ENCODE measurements around the gene DNAI2.

The DNAI2 gene

GRCh38 chr17:74339537-74340195, 65.6 kb downstream of the DNAI2 start:
- DNase-seq (ENCODE audit: low read depth), result no peak

GRCh38 chr17:74340470-74341023, 66.5 kb downstream of the DNAI2 start:
- DNase-seq (ENCODE audit: low read depth), result no peak

DNA sequence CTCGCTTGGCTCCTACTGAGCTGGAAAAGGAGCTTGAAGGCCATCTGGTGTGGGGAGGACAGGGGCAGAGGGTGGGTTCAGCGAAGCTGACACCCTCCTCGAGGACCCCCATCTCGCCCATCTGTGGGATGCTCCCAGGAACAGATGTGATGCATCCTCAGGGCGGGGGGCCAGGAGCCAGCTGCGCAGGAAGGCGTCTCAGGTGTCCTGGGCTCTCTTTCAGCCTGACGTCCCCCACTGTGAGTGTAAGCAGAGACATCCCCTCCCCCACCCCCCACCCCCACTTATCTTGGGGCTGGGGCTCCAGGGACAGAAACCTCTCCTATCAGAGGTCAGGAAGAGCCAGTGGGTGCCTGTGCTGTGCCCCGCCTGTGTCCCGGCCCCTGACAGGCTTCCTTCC, 68.2 kb downstream of the DNAI2 start:
- DNase-seq (ENCODE audit: low read depth), result no peak

DNA sequence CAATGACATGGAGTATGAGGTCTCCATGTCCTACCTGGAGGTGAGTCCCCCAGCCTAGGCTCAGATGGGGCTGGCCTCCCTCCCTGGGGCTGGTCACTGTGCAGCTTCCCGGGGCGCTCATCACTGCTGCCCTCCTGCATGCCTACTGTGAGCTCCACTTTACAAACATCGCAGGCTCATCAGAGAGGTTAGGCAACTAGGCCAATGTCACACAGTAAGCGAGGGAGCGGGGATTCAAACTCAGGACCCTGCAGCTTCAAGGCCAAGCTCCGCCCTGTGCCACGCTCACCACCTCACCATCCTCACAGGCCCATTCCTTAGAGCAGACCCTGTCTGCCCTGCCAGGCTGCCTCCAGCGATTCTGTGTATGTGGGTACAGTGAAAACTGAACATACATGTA, 69.1 kb downstream of the DNAI2 start:
- no peak for DNase-seq (ENCODE audit: low read depth)

DNA sequence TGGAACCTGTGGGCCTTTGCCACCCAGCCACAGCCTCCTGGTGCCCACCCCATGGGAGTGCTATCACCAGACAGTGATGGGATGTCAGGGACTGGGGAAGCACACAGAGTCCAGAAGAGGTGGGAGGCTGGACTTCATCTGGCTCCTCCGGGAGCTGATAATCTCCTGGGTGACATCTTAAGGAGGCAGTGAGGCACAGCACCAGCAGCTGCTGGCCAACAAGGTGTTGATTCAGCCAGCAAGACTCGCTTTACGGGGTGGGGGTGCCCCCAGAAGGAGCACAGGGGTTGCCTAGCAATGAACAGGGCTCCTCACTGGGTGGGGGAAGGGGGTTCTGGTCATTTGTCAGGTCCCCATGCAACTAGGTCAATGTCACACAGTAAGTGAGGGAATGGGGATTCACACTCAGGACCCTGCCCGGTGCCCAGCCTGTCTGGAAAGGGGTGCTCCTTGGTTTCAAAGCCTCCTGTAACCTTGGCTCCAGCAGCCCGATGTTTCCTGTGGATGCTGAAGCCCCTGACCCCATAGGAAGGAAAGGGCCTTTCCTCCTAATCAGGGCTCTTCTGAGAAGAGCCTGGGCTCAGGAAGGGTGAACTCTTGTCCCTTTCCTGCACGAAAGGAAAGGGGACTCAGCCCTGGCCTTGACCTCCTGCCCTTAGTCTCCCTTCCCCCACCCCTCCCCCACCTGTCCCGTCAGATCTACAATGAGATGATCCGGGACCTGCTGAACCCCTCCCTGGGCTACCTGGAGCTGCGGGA, 69.7 kb downstream of the DNAI2 start:
- no peak for DNase-seq (ENCODE audit: low read depth)

DNA sequence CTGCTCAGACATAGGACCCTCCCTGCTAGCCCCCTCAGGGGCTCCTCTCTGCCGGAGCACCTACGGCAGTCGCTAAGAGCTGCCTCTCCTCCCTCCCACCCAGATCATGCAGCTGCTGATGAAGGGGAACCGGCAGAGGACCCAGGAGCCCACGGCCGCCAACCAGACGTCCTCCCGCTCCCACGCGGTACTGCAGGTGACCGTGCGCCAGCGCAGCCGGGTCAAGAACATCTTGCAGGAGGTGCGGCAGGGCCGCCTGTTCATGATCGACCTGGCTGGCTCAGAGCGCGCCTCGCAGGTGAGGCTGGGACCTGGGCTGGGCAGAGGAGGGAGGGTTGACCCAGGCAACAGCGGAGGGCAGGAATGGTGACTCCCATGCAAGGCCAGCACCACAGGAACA, 70.6 kb downstream of the DNAI2 start:
- no peak for DNase-seq (ENCODE audit: low read depth)

GRCh38 chr17:74345433-74346241, 71.6 kb downstream of the DNAI2 start:
- no peak for DNase-seq (ENCODE audit: low read depth)

GRCh38 chr17:74347646-74348045, 73.6 kb downstream of the DNAI2 start:
- DNase-seq (ENCODE audit: low read depth), result no peak

DNA sequence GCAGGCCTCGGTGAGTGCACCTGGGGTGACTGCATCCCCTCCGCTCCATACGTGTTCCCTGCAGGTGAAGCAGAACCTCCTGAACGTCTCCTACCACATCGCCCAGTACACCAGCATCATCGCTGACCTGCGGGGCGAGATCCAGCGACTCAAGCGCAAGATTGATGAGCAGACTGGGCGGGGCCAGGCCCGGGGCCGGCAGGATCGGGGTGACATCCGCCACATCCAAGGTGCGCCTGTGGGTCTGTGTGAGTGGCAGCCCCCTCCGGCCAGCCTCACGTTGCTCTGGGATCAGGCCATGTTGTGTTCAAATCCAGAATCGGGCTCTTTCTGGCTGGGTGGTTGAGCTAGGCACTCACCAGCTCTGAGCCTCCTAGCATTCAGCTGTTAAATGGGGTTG, 75.1 kb downstream of the DNAI2 start:
- DNase-seq (ENCODE audit: low read depth), result no peak

GRCh38 chr17:74350486-74350885, 76.5 kb downstream of the DNAI2 start:
- DNase-seq (ENCODE audit: low read depth), result no peak

- no peak for DNase-seq (ENCODE audit: low read depth)
Observed at GRCh38 chr17:74351552-74352210, 77.6 kb downstream of the DNAI2 start.

DNA sequence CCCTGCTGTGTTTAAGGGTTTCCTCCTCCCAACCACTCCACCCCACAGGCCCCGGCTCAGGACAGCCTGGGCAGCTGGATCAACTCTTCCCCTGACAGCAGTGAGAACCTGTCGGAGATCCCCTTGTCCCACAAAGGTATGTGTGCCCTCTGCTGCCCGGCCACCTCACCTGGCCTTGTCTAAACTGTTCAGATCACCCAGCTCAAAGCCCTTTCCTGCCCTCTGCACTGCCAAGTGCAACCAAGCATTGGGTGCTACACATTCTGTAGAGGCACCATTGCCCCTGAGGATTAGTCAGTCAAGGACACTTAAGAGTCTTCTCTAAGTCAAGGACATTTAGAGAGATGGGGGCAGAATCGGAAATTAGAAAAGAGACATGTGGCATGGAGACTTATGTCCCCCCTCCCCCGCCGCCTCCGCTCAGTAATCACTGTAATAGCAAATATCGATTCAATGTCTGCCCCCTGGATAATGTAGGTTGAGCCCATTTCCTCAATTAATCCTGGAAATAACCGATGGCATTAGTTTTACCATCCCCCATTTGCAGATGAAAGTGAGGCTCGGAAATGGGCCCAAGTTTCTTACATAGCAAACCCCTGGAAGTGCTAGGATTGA, 79.5 kb downstream of the DNAI2 start:
- DNase-seq (ENCODE audit: low read depth), result no peak

DNA sequence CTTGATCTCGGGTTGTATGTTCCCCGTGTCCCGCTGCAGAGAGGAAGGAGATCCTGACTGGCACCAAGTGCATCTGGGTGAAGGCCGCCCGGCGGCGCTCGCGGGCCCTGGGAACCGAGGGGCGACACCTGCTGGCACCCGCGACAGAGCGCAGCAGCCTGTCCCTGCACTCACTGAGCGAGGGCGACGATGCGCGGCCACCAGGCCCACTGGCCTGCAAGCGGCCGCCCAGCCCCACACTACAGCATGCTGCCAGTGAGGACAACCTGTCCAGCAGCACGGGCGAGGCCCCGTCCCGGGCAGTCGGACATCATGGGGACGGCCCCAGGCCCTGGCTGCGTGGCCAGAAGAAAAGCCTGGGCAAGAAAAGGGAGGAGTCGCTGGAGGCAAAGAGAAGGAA, 80.1 kb downstream of the DNAI2 start:
- DNase-seq (ENCODE audit: low read depth), result peak; percentile 12

GRCh38 chr17:74354561-74354960, 80.5 kb downstream of the DNAI2 start:
- DNase-seq (ENCODE audit: low read depth), result no peak

- DNase-seq (ENCODE audit: low read depth), result no peak
Observed at GRCh38 chr17:74355065-74355464, 81.0 kb downstream of the DNAI2 start.

- DNase-seq (ENCODE audit: low read depth), result no peak
Observed at GRCh38 chr17:74356646-74357465, 82.8 kb downstream of the DNAI2 start.

DNA sequence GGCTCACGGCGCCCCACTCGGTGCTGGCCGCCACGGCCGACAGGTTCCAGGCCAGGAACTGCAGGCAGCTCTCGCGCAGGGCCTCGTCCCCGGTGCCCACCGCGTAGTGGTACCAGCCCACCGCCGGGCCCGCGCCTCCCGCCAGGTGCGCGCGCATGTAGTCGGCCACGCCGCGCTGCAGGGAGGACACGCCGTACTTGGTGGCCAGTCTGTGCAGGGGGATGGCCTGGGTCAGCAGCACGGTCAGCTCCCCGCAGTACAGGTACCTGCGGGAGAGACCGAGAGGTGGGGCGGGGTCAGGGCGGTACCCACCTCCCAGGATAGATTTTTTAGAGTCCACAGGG, 83.4 kb downstream of the DNAI2 start:
- no peak for DNase-seq (ENCODE audit: low read depth)

- no peak for DNase-seq (ENCODE audit: low read depth)
Observed at GRCh38 chr17:74358697-74359096, 84.7 kb downstream of the DNAI2 start.

DNA sequence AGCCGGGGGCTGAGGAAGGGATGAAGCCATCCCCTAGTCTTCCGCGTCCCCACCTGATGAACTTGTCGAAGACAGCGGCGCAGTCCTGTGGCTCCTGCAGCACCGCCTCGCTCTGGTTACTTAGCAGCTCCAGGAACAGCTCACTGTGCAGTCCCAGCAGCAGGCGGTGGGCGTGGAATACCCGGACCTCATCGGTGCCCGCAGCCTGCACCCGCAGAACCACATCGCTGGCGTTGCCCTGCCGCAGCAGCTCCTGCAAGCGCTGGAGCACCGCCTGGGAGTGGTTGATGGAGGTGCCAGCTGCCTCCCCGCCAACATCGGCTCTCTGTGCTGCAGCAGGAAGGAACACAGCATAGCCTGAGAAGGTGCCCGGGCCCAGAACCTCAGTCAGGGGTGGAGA, 85.9 kb downstream of the DNAI2 start:
- DNase-seq (ENCODE audit: low read depth), result no peak

DNA sequence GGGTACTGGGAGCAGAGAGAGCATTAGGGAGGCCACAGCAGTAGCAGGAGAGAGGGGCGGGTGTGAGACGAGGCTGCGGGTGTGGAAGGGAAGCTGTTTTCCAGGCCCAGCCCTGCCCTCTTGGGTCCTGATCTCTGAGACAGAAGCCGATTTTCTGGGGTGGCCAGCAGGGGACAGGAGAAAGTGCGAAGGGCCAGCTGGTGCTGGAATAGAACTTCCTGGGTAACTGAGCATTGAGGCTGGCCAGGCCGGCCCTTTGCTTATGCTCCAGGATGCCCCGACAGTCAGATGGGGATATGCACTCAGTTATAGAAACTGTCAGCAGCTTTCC, 86.8 kb downstream of the DNAI2 start:
- DNase-seq (ENCODE audit: low read depth), result no peak
